Left ventricle myocardium inferior (tissue), 1 donor: ENCODE data around the gene ANGEL1. TPM values are rescaled to one million over a fixed set of nuclear protein-coding genes. Genes with fewer than 3 reads are reported as not detected.
A peak's percentile ranks its signal among the peaks of the same experiment; 100 is the strongest.

Source experiments
- DNase-seq: peaks from one replicate; pipeline ENCODE4 v3.0.0-alpha.2; 2020
- H3K27ac ChIP-seq: fragments of 200-600 bp; replicated peaks from 2 replicates; pipeline ENCODE4 v1.8.0; 2021
- H3K27me3 ChIP-seq: fragments of 200-600 bp; 2 replicates; pipeline ENCODE4 v1.8.0; 2021; ENCODE audit warnings: low read depth
- H3K36me3 ChIP-seq: fragments of 200-600 bp; 2 replicates; pipeline ENCODE4 v1.8.0; 2021
- H3K4me1 ChIP-seq: fragments of 200-600 bp; 2 replicates; pipeline ENCODE4 v1.8.0; 2021
- H3K4me3 ChIP-seq: fragments of 200-600 bp; 2 replicates; pipeline ENCODE4 v1.8.0; 2021; ENCODE audit warnings: mild to moderate bottlenecking, moderate library complexity
- H3K9me3 ChIP-seq: fragments of 200-600 bp; replicated peaks from 2 replicates; pipeline ENCODE4 v1.8.0; 2021
- CTCF ChIP-seq: fragments of 200-600 bp; IDR thresholded peaks from 2 replicates; pipeline ENCODE4 v1.8.0; 2021; ENCODE audit warnings: antibody characterized with exemption, mild to moderate bottlenecking, borderline replicate concordance
- intact Hi-C: fragments of 100-400 bp; cut with micrococcal nuclease; formaldehyde crosslinking; loops from one replicate; pipeline ENCODE4 v1.11.0; 2022
- total RNA-seq: library from RNA; stranded (reverse); fragmentation: NEBNext Ultra II Directional; extraction: Animal tissue kit (Norgen Biotek cat#: 25700); gene quantifications from one replicate; pipeline ENCODE4 v1.2.1, GENCODE V29; 2021
- donor health status: DM: no; HTN: yes; CAD: no; lungs with severe emphysema.

The ANGEL1 gene
- total RNA-seq, 1 donor from 2014 or later = 9.3 TPM

- no peaks in the 10 kb centered on the region for H3K9me3 ChIP-seq
- no peak for TF ChIP-seq CTCF
- peak overlapping the region; percentile 85 for H3K27ac ChIP-seq
- peaks cover 40% of the 10 kb centered on the region for H3K36me3 ChIP-seq
- intact Hi-C loops = no loop called here
- H3K4me1 ChIP-seq = peaks cover 53% of the 10 kb centered on the region
- peak overlapping the region; percentile 74 for H3K4me3 ChIP-seq
- no peaks in the 10 kb centered on the region for H3K27me3 ChIP-seq
- DNase-seq = no peak
These were observed 2.2 kb downstream of the ANGEL1 start for GRCh38 chr14:76810525-76810924.

- intact Hi-C loops = no loop called here
- Histone ChIP-seq H3K27me3 (no peaks in the 10 kb centered on the region), H3K9me3 (no peaks in the 10 kb centered on the region), H3K4me1 (peaks cover 53% of the 10 kb centered on the region), H3K36me3 (peaks cover 52% of the 10 kb centered on the region), H3K27ac (no peak overlapping the region), H3K4me3 (no peak overlapping the region)
- DNase-seq = no peak
- TF ChIP-seq CTCF = no peak
These were observed 3.7 kb downstream of the ANGEL1 start for GRCh38 chr14:76808990-76809389.

- Histone ChIP-seq H3K4me1 (peaks cover 50% of the 10 kb centered on the region), H3K4me3 (no peak overlapping the region), H3K9me3 (no peaks in the 10 kb centered on the region), H3K36me3 (peaks cover 62% of the 10 kb centered on the region), H3K27me3 (no peaks in the 10 kb centered on the region), H3K27ac (no peak overlapping the region)
- no peak for TF ChIP-seq CTCF
- intact Hi-C loops = no loop called here
- no peak for DNase-seq
These were observed 4.7 kb downstream of the ANGEL1 start for GRCh38 chr14:76808011-76808410.

GRCh38 chr14:76806446-76806845, 6.2 kb downstream of the ANGEL1 start:
- intact Hi-C loops = no loop called here
- no peak for DNase-seq
- Histone ChIP-seq H3K4me1 (peaks cover 36% of the 10 kb centered on the region), H3K9me3 (no peaks in the 10 kb centered on the region), H3K4me3 (no peak overlapping the region), H3K36me3 (peaks cover 77% of the 10 kb centered on the region), H3K27ac (no peak overlapping the region), H3K27me3 (no peaks in the 10 kb centered on the region)
- TF ChIP-seq CTCF = no peak

- H3K4me3 ChIP-seq = no peak overlapping the region
- peaks cover 11% of the 10 kb centered on the region for H3K9me3 ChIP-seq
- no peak for DNase-seq
- intact Hi-C loops = no loop called here
- H3K27me3 ChIP-seq = no peaks in the 10 kb centered on the region
- H3K4me1 ChIP-seq = no peaks in the 10 kb centered on the region
- peaks cover 90% of the 10 kb centered on the region for H3K36me3 ChIP-seq
- TF ChIP-seq CTCF = no peak
- H3K27ac ChIP-seq = no peak overlapping the region
These were observed 18.7 kb downstream of the ANGEL1 start for GRCh38 chr14:76793956-76794355.

GRCh38 chr14:76793324-76793723, 19.4 kb downstream of the ANGEL1 start:
- no peak for DNase-seq
- Histone ChIP-seq H3K27ac (no peak overlapping the region), H3K4me1 (no peaks in the 10 kb centered on the region), H3K36me3 (peaks cover 90% of the 10 kb centered on the region), H3K4me3 (no peak overlapping the region), H3K27me3 (no peaks in the 10 kb centered on the region), H3K9me3 (peaks cover 11% of the 10 kb centered on the region)
- intact Hi-C loops = no loop called here
- TF ChIP-seq CTCF = no peak
